Activated CD4-positive, alpha-beta memory T cell treated with anti-CD3 and anti-CD28 coated beads for 36 hours (primary cell): Measurements from ENCODE around the gene CELF2. TPM values are rescaled to one million over a fixed set of nuclear protein-coding genes. Genes with fewer than 3 reads are reported as not detected.
A peak's percentile ranks its signal among the peaks of the same experiment; 100 is the strongest.

ENCODE experiments used
- CTCF ChIA-PET: fragments of 350-600 bp; sonication (Branson Sonifier 250); formaldehyde crosslinking; loops from one replicate; lab custom pipeline; 2021; ENCODE audit warnings: antibody characterized with exemption, inconsistent platforms; lab: Charles Lee
- POLR2A ChIA-PET: fragments of 350-600 bp; sonication (Branson Sonifier 250); formaldehyde crosslinking; loops from one replicate; lab custom pipeline; 2021; ENCODE audit warnings: antibody characterized with exemption; lab: Charles Lee
- DNase-seq: peaks from one replicate; pipeline ENCODE4 v3.0.0-alpha.2; 2020
- H3K27ac Mint-ChIP-seq: one replicate; pipeline ENCODE4 v1.8.0; 2021; ENCODE audit warnings: mixed read lengths
- H3K27me3 Mint-ChIP-seq: one replicate; pipeline ENCODE4 v1.8.0; 2021; ENCODE audit warnings: mixed read lengths
- H3K36me3 Mint-ChIP-seq: one replicate; pipeline ENCODE4 v1.8.0; 2021; ENCODE audit warnings: mixed read lengths
- H3K4me1 Mint-ChIP-seq: one replicate; pipeline ENCODE4 v1.8.0; 2021; ENCODE audit warnings: low read depth, mixed read lengths
- H3K4me3 Mint-ChIP-seq: one replicate; pipeline ENCODE4 v1.8.0; 2021; ENCODE audit warnings: mild to moderate bottlenecking, mixed read lengths
- H3K9me3 Mint-ChIP-seq: one replicate; pipeline ENCODE4 v1.8.0; 2021; ENCODE audit warnings: mixed read lengths
- intact Hi-C: fragments of 100-400 bp; cut with micrococcal nuclease; formaldehyde crosslinking; loops from one replicate; pipeline ENCODE4 v1.15.1; 2023
- total RNA-seq, 2 experiments: library from RNA; stranded (reverse); gene quantifications; one replicate each; pipeline ENCODE4 v1.2.3, GENCODE V29; 2021

The CELF2 gene
- total RNA-seq, 2 experiments from 2014 or later = 109 to 113 TPM

DNA sequence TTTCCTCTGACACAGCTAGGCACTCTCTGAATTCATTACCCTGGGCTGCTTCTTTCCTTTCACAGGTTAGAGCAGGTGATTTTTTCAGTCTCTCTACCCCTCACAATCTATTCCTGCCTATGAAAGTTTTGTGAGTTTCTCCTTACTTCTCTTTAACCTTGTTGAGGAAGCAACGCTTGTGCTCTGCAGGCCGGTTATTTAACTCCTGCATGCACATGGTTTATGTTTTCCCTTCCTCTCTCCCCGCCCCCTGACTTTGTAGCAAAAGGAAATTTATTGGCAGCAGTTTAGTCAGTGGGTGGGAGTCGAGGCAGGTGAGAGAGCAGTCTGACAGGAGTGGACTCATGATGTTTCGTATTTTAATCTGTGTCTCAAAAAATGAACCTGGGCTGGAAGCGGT lies 91.9 kb downstream of the CELF2 start:
- no peak for DNase-seq
- no peaks in the 10 kb centered on the region for H3K9me3 Mint-ChIP-seq
- no peak overlapping the region for H3K4me3 Mint-ChIP-seq
- no peak overlapping the region for H3K27ac Mint-ChIP-seq
- ChIA-PET POLR2A (no interaction called here), CTCF (interaction anchor here (0.6 to 1.0 kb wide), 2 partner anchors 41 to 54 kb away, joined by 3 read pairs; no protein-coding TSS in a partner anchor)
- H3K4me1 Mint-ChIP-seq = peaks cover 30% of the 10 kb centered on the region
- no peaks in the 10 kb centered on the region for H3K36me3 Mint-ChIP-seq
- intact Hi-C loops = no loop called here
- H3K27me3 Mint-ChIP-seq = no peaks in the 10 kb centered on the region

DNA sequence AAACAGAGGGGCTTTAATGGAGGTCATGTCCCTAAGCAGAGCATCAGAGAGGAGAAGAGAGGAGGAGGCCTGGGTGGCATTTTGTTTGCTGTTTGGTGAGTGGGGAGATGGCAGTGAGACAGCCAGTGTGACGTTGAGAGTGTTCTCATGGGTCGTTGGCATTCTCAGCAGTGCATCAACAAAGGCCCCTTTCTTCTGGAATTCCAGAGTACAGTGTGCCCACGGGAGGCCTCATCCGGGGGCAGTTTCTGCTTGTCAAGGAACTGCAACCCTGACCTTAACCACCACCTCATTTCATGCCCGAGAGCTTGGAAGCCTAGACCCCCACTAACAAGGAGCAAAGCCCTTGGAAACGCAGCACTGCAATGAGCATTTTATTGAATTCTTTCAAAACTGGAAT lies 92.9 kb downstream of the CELF2 start:
- intact Hi-C loops = loop anchor here (5.0 kb wide), 1 partner anchor 362 kb away; no protein-coding TSS in a partner anchor
- no peak overlapping the region for H3K27ac Mint-ChIP-seq
- no peaks in the 10 kb centered on the region for H3K27me3 Mint-ChIP-seq
- no peaks in the 10 kb centered on the region for H3K9me3 Mint-ChIP-seq
- H3K36me3 Mint-ChIP-seq = no peaks in the 10 kb centered on the region
- no peak for DNase-seq
- ChIA-PET POLR2A (interaction anchor here (0.9 kb wide), 1 partner anchor 13 kb away, joined by 3 read pairs; no protein-coding TSS in a partner anchor), CTCF (interaction anchor here (3.7 kb wide), 1 partner anchor 160 kb away, joined by 36 read pairs; no protein-coding TSS in a partner anchor)
- no peak overlapping the region for H3K4me3 Mint-ChIP-seq
- H3K4me1 Mint-ChIP-seq = peaks cover 26% of the 10 kb centered on the region

DNA sequence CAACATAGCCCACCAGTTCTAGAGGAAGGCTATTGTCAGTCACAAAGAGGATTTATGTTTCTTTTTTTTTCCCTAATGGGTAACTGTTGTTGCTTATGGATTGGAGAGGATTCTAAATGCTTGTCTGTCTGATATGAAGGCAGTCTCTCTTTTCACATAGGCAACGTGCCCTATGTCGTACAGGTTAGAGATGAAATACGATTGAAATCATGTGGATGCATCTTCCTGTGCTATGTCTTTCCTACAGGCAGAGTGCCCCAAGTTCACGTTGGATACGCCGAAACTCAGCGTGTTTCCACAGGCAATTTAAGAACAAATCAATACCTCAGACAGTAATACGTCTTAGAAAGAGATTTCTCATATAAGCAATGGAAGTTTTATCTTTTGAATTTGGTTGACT lies 93.8 kb downstream of the CELF2 start:
- Mint-ChIP-seq H3K9me3 (no peaks in the 10 kb centered on the region), H3K4me3 (no peak overlapping the region), H3K4me1 (peaks cover 20% of the 10 kb centered on the region), H3K36me3 (no peaks in the 10 kb centered on the region), H3K27ac (no peak overlapping the region), H3K27me3 (no peaks in the 10 kb centered on the region)
- CTCF ChIA-PET = interaction anchor here (0.6 to 3.7 kb wide), 6 partner anchors 9 to 312 kb away, joined by 3 to 36 read pairs (median 5); no protein-coding TSS in a partner anchor
- intact Hi-C loops = loop anchor here (5.0 kb wide), 1 partner anchor 361 kb away; no protein-coding TSS in a partner anchor
- no peak for DNase-seq
- POLR2A ChIA-PET = interaction anchor here (0.9 kb wide), 1 partner anchor 12 kb away, joined by 3 read pairs; no protein-coding TSS in a partner anchor

DNA sequence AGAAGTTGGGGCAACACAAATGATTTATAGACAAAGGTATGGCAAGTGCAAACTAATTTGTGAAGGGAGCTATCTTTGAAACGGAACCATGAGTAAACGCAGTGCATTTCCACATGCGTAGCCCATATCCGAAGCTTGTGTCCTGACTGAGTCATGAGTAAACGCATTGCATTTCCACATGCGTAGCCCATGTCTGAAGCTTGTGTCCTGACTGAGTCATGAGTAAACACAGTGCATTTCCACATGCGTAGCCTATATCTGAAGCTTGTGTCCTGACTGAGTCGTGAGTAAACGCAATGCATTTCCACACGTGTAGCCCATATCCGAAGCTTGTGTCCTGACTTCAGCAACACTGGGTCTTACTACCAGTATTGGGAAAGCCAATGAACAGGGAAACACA lies 95.0 kb downstream of the CELF2 start:
- ChIA-PET CTCF (interaction anchor here (0.8 to 3.7 kb wide), 10 partner anchors 10 to 158 kb away, joined by 3 to 36 read pairs (median 4); no protein-coding TSS in a partner anchor), POLR2A (interaction anchor here (1.3 kb wide), 1 partner anchor 33 kb away, joined by 3 read pairs; no protein-coding TSS in a partner anchor)
- intact Hi-C loops = loop anchor here (1.0 to 5.0 kb wide), 5 partner anchors 33 to 360 kb away; no protein-coding TSS in a partner anchor
- Mint-ChIP-seq H3K4me3 (no peak overlapping the region), H3K27me3 (no peaks in the 10 kb centered on the region), H3K9me3 (no peaks in the 10 kb centered on the region), H3K36me3 (no peaks in the 10 kb centered on the region), H3K27ac (no peak overlapping the region), H3K4me1 (peaks cover 20% of the 10 kb centered on the region)
- DNase-seq = no peak

DNA sequence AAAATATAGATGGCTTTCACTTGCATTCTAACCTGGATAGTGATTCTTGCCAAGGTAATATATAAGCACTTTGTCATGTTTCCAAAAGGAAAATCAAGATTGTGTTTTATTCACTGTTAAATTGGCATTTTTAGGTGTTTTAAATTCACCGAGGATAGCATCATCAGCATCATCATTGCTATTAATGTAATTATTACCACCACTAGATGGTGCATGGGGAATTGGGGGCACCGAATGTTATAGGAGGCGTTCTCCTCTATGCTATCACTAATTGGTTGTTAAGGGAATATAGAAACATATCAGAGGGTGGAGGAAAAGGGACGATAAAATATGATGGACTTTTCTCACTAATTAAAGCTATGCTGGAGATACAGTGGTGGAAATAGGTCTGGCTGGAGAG lies 95.5 kb downstream of the CELF2 start:
- H3K9me3 Mint-ChIP-seq = no peaks in the 10 kb centered on the region
- no peaks in the 10 kb centered on the region for H3K36me3 Mint-ChIP-seq
- intact Hi-C loops = loop anchor here (1.0 to 5.0 kb wide), 5 partner anchors 32 to 359 kb away; no protein-coding TSS in a partner anchor
- peak overlapping the region; percentile 10 for H3K27ac Mint-ChIP-seq
- no peaks in the 10 kb centered on the region for H3K27me3 Mint-ChIP-seq
- no peak overlapping the region for H3K4me3 Mint-ChIP-seq
- peak; percentile 19 for DNase-seq
- CTCF ChIA-PET = interaction anchor here (0.8 to 3.7 kb wide), 13 partner anchors 9 to 157 kb away, joined by 3 to 36 read pairs (median 4); no protein-coding TSS in a partner anchor
- POLR2A ChIA-PET = interaction anchor here (1.3 kb wide), 1 partner anchor 33 kb away, joined by 3 read pairs; no protein-coding TSS in a partner anchor
- peaks cover 20% of the 10 kb centered on the region for H3K4me1 Mint-ChIP-seq

DNA sequence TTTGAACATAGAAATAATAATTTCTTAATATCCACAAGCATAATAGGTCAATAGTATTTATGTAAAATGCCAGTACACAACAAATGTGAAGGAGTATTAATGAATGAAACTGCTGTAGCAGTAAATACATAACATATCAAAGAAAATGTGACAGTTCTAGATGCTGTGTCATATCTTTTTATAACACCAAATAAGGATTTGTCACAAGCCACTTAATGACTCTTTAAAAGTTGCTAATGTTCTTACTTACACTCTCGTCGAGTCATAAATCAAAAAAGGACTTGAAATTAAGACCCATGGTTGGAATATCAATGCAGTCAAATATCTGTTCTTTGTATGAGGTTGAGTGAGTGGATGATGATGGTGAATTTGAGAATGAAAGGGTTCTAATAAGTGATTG lies 96.6 kb downstream of the CELF2 start:
- ChIA-PET POLR2A (no interaction called here), CTCF (interaction anchor here (0.6 to 3.7 kb wide), 10 partner anchors 10 to 643 kb away, joined by 3 to 36 read pairs (median 4); no protein-coding TSS in a partner anchor)
- Mint-ChIP-seq H3K27ac (no peak overlapping the region), H3K9me3 (no peaks in the 10 kb centered on the region), H3K4me3 (no peak overlapping the region), H3K27me3 (no peaks in the 10 kb centered on the region), H3K36me3 (no peaks in the 10 kb centered on the region), H3K4me1 (peaks cover 20% of the 10 kb centered on the region)
- intact Hi-C loops = loop anchor here (5.0 kb wide), 1 partner anchor 358 kb away; no protein-coding TSS in a partner anchor
- DNase-seq = no peak

DNA sequence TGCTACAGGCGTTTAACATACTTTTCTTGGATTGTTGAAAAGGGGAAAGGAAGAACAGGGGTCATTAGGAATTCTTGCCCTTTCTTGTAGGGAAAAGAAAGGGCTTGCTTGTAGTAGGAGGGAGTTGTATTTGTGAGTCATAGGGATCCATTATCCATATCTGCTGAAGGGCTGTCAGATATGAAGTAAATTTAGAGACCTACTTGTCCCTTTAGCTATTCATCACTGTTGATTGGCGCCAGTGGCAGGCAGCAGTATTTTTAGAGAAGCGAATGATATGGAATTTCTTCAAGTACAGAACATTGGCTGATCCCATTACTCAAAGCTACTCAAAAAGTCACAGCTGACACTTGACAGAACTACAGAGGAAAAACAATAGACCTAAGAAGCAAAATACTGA lies 97.7 kb downstream of the CELF2 start:
- H3K9me3 Mint-ChIP-seq = no peaks in the 10 kb centered on the region
- H3K4me1 Mint-ChIP-seq = peaks cover 20% of the 10 kb centered on the region
- H3K27me3 Mint-ChIP-seq = no peaks in the 10 kb centered on the region
- no peak overlapping the region for H3K4me3 Mint-ChIP-seq
- POLR2A ChIA-PET = no interaction called here
- intact Hi-C loops = no loop called here
- CTCF ChIA-PET = interaction anchor here (0.7 to 1.9 kb wide), 3 partner anchors 14 to 154 kb away, joined by 3 to 7 read pairs (median 6); no protein-coding TSS in a partner anchor
- DNase-seq = no peak
- no peaks in the 10 kb centered on the region for H3K36me3 Mint-ChIP-seq
- no peak overlapping the region for H3K27ac Mint-ChIP-seq

DNA sequence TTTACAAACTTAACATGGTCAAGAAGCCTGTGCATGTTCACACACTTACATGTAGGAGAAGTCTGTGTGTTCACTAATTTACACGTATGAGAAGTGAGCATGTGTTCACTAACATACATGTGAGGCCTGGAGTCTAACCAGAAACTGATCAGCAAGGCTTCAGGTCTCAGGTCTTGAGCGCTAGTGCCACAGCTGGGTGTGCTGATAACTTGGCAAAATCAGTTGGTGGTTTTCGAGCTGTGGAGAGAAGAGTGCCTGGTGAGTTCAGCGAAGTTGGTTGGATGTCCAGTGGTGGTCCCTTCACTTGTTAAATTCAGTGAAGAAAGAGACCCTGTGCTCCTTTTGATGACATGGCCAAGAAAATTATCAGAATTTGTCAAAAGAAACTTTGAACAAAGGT lies 98.7 kb downstream of the CELF2 start:
- intact Hi-C loops = no loop called here
- no peaks in the 10 kb centered on the region for H3K27me3 Mint-ChIP-seq
- ChIA-PET POLR2A (no interaction called here), CTCF (no interaction called here)
- H3K27ac Mint-ChIP-seq = no peak overlapping the region
- peaks cover 20% of the 10 kb centered on the region for H3K4me1 Mint-ChIP-seq
- H3K4me3 Mint-ChIP-seq = no peak overlapping the region
- no peaks in the 10 kb centered on the region for H3K36me3 Mint-ChIP-seq
- no peaks in the 10 kb centered on the region for H3K9me3 Mint-ChIP-seq
- DNase-seq = no peak

DNA sequence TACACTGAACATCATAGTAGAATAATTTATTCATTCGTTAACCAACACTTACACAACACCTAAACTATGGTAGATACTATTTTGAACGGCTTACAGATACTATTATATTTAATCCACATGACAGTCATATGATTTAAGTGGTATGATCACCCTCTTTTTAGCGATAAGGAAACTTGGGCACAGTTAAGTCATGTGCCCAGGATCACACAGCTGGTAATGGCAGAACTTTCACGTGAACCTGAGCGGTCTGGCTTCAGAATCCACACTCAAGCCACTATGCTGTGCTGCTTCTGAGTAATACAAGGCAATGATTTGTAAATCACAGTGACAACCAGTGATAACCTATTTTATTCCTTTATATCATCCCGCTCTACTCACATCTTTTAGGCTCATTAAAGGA lies 99.1 kb downstream of the CELF2 start:
- peaks cover 20% of the 10 kb centered on the region for H3K4me1 Mint-ChIP-seq
- no peak overlapping the region for H3K4me3 Mint-ChIP-seq
- CTCF ChIA-PET = no interaction called here
- POLR2A ChIA-PET = no interaction called here
- H3K27ac Mint-ChIP-seq = no peak overlapping the region
- no peaks in the 10 kb centered on the region for H3K36me3 Mint-ChIP-seq
- H3K27me3 Mint-ChIP-seq = no peaks in the 10 kb centered on the region
- no peak for DNase-seq
- no peaks in the 10 kb centered on the region for H3K9me3 Mint-ChIP-seq
- intact Hi-C loops = no loop called here

DNA sequence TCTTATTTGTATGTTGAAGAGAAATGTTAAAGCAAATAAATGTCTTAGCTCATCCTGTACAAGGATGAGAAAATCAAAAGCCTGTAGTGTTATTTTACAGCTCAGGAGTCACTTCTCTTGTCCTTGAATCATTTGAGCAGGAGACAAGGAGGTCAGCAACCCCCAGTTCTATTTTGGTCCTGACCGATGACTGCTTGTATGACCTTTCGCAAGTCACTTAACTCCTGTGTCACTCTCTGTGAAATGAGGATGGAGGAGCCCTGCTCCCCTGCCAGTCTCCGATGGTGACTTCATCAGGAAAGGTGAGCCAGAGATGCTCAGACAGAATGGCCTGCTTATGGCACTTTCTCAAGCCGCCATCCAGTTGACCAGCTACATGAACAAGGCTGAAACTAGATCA lies 101.0 kb downstream of the CELF2 start:
- Mint-ChIP-seq H3K27me3 (no peaks in the 10 kb centered on the region), H3K36me3 (peaks cover 3% of the 10 kb centered on the region), H3K9me3 (peaks cover 3% of the 10 kb centered on the region), H3K27ac (no peak overlapping the region), H3K4me1 (peaks cover 15% of the 10 kb centered on the region), H3K4me3 (no peak overlapping the region)
- no peak for DNase-seq
- CTCF ChIA-PET = no interaction called here
- intact Hi-C loops = no loop called here
- POLR2A ChIA-PET = no interaction called here

DNA sequence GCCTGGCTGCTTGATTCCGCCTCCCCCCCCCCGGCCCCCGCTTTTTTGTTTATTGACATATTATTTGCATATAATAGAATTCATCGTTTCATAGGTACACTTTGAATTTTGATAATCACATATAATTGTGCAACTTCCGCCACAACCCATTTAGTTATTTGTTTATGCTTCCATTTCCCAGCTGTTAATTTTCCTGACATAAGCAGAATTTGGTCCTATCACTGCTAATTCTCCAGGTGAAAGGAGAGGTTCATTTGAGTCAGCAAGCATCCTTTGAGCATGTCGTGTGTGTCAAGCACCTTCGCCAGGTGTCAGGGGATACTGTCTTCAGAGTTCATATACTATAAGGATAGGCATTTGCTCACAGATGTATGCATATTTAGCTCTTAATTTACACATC lies 102.2 kb downstream of the CELF2 start:
- Mint-ChIP-seq H3K4me1 (peaks cover 7% of the 10 kb centered on the region), H3K9me3 (peaks cover 13% of the 10 kb centered on the region), H3K27me3 (no peaks in the 10 kb centered on the region), H3K27ac (no peak overlapping the region), H3K4me3 (no peak overlapping the region), H3K36me3 (peaks cover 11% of the 10 kb centered on the region)
- POLR2A ChIA-PET = no interaction called here
- CTCF ChIA-PET = interaction anchor here (1.0 kb wide), 1 partner anchor 14 kb away, joined by 3 read pairs; no protein-coding TSS in a partner anchor
- intact Hi-C loops = no loop called here
- DNase-seq = no peak

DNA sequence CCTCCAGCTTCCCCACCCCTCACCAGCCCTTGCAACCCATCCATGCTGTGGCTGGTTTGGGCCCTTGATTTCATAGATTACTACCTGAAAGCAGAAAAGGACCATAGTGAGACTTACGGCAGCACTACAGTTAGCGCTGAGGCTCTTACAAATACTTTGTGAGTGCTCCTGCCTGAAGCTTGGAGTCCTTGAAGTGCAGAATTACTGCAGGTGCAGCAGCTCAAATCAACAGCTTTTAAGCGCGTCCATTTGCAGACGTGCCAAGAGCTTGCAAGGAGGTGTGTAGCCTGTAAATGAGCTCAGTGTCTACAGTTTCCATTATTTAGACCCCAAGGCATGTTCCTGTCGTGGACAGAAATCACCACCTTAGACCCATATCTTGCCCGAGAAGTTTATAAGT lies 103.0 kb downstream of the CELF2 start:
- POLR2A ChIA-PET = no interaction called here
- no peak overlapping the region for H3K4me3 Mint-ChIP-seq
- intact Hi-C loops = no loop called here

More for the DNA sequence above, 103.0 kb downstream of the CELF2 start:
- peaks cover 11% of the 10 kb centered on the region for H3K36me3 Mint-ChIP-seq
- peaks cover 4% of the 10 kb centered on the region for H3K4me1 Mint-ChIP-seq
- no peak for DNase-seq
- CTCF ChIA-PET = no interaction called here
- H3K9me3 Mint-ChIP-seq = peaks cover 15% of the 10 kb centered on the region
- no peaks in the 10 kb centered on the region for H3K27me3 Mint-ChIP-seq
- no peak overlapping the region for H3K27ac Mint-ChIP-seq
